ENCODE results near the gene PGP.
"Not testable (repeated sequence)": the region's sequence is repeated elsewhere in the genome, so short reads cannot be mapped to it uniquely, and the experiment has no call there.

PGP gene

DNA sequence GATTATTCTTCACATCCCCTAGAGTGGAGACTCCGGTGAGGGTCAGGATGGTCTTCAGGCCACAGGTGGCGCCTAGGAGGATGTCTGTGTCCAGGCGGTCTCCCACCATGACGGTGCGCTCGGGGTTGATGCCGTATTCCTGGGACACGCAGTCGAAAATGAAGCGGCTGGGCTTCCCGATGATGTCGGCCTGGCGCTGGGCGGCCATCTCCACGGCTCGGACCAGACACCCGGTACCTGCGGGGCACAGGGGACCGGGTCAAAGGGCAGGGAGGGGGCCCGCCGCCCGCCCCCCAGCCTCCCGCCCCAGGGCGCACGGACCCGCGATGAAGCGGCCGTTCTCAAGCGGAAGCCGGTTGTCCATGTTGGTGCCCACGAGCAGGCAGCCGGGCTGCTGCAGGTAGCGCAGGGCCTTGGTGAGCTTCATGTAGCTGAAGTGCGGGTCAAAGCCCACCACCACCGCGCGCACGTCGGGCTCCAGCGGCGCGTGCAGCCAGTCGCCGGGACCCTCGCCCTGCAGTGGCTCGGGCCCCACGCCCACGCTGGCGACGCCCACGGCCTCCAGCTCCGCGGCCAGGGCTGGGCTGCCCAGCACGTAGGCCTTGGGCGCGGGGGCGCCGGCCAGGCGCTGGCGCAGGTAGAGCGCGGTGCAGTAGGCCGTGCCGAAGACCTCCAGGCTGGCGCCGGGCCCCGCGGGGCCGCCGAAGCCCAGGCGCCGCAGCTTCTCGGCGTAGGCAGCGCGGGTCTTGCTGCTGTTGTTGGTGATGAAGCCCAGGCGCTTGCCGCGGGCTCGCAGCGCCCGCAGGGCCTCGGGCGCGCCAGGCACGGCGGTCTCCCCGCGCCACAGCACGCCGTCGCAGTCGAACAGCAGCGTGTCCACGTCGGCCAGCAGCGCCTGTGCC is 572 bp downstream of the PGP start:
- no peak for DNase-seq

DNA sequence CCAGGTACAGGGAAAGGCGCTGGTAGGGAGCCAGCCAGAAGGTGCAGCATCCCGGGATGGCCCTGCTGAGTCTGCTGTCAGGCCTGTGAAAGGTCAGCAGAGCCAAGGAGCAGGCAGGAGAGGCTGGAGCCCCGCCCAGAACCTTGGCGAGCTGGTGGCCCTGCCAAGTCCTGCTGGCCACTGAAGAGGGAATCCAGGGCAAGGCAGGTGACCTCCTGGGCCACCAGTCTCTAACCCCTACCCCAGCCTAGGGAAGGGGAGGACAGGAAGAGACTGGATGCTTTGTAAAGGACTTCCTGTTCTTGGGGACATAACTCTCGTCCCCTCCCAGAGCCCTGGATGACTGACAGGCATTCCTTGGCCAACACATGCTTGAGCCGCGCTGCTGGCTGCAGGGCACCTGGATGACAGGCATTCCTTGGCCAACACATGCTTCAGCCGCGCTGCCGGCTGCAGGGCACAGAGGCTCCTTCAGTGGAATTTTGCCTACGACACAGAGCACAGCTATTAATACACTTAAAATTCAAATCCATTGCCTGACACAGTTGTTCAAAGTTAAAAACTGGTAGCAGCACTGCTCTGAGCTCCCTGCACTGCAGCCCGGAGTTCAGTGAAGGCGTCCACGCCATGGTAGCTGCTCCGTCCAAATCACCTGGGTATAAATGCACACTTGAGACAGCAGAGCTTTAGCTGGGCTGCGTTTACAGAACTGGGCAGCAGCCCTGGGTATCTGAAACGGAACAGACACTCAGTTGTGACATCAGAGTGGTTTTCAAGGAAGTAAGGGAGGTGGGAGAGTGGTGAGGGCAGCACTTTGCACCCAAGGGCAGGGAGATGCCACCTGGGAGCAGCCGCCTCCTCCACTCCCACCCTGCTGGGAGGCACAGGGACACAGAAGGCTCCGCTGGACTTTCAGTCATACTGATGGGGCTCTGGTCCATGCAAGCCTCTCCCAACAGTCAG is 2.0 kb downstream of the PGP start:
- DNase-seq: no peak

DNA sequence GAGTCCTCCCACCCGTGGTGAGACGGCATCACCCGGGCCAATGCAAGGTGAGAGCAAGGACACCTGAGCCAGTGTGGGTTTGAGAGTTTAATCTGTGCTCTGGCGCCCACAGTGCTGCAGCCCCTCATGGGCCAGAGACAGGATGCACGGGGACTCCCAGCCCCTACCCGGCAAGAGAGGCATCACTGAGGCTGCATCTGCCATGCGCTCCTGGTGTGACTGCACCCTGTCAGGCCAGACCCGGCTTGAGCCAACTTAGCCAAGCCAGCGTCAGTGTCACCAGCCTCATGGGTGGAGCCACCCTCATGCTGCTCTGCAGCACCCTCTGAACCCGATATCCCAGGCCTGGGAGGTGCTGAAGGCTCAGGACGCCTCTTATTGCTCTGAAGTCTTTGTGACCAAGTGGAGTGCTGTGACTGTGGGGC is 2.7 kb downstream of the PGP start:
- no peak for DNase-seq

DNA sequence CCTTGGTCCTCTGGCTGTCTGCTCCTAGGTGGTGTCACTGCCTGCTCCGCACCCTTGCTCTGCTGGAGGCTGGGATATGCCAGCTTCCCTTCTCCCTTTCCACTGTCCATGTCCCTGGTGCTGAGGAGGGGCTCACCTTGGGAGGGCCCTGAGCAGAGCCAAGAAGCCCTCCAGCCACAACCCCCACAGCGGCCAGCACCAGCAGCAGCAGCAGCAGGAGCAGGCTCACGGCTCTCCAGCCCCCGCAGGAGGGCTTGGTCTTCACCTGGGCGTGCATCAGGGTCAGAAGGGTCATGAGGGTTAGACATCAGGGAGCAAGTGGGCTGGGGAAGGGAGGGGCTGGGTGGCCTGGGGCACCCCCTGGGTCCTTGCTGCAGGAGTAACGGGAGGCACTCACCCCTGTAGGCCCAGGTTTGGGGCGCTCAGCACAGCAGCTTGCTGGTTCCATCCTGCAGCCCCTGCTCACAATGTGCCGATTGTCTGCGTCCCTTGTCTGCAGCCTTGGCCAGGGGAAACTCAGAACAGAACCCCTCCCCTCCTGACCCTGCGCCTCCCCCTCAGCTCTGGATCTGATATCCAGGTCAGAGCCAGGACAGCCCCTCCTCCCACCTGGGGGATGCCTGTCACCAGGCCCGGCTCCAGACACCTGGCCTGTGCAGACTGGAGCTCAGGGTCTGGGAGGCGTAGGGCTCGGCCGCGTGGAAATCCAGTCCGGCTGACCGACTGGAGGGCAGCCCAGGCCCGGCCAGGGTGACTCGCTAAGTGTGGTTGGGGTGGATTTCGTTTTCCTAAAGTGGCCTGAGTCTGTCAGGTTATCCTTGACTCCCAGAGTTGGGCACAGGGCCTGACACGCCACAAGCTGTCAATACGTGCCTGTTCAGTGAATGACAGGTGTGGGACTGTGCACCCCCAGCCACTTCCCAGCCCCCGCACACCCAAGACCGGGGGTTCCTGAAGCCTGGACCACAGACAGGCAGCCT is 4.0 kb downstream of the PGP start, which contains the start of gene BRICD5:
TSS of gene BRICD5 (minus strand) at position 478 of the 980 bp plus-strand sequence. CDS start at position 448, 30 bp downstream.
- no peak for DNase-seq

DNA sequence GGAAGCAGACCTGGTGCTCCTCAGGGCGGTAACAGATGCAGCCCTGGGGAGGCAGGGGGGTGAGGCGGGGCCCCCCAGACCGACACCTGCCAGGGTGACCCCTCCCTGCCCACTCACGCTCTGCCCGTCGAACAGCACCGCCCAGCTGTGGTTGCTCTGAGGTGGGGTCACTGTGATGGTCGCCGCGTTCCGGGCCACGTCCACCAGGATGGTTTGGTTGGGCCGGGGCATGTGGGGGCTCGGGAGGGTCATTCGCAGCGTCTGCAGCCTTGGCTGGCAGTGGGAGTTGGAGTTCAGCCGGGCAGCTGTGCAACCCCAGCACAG is 4.7 kb downstream of the PGP start:
- DNase-seq: no peak

DNA sequence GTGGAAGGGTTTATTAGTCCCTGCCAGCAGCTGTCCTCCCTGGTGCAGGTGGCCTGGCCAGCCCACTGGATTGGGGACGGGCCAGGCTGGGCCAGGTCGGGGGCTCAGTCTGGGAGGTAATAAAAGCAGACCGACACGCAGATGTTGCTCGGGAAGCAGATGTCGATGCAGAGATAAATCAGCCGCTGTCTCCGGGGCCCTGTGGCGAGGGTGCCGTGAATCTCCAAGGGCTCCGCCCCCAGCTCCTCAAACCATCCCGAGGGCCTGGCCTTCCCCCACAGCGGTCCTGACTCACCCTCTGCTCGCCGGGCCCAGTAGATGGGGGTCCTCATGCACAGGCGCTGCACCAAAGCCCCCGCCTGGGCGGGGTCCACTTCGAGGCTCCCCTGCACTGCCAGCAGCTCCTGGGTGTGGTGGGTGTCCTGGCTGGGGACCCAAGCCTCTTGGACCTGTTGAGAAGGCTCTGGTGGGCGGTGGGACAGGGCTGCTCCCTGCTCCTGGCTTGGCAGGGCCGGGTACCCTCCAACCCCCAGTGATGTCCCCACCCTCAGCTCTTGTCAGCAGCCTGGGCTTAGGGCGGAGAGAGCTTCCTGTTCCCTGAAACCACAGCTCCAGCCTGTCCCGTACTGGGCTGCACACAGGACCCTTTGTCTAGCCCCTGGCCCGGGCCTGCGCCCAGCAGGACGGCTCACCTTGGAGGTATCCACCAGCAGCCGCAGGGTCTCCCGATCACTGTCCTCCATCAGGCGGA is 5.2 kb downstream of the PGP start:
- DNase-seq: no peak

DNA sequence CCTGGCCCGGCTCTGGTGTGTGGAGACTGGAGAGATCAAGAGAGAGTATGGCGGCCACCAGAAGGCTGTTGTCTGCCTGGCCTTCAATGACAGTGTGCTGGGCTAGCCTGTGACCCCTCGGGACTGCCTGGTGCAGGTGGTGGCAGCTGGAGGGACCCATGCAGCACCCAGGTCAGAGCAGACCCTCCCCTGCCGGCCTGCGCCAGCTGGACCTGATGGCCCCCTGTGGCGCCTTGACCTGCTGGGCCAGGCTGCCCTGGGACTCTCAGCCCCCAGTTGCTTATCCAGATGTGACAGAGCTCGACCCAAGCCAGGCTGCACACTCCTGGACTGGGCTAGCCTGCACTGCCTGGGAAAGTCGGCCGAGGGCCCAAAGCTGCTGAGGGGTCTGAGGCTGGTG is 5.9 kb downstream of the PGP start:
- no peak for DNase-seq

DNA sequence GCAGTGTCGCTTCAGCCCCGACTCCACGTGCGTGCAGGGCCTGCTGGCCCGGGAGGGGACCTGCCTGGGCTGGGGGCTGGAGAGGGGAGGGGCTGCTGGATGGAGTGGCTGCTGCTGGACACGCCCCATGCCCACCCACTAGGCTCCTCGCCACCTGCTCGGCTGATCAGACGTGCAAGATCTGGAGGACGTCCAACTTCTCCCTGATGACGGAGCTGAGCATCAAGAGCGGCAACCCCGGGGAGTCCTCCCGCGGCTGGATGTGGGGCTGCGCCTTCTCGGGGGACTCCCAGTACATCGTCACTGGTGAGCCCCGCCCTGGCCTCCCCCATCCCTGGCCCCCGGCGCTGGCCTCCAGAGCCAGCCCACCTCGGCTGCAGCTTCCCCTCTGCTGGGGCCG is 6.3 kb downstream of the PGP start:
- no peak for DNase-seq

DNA sequence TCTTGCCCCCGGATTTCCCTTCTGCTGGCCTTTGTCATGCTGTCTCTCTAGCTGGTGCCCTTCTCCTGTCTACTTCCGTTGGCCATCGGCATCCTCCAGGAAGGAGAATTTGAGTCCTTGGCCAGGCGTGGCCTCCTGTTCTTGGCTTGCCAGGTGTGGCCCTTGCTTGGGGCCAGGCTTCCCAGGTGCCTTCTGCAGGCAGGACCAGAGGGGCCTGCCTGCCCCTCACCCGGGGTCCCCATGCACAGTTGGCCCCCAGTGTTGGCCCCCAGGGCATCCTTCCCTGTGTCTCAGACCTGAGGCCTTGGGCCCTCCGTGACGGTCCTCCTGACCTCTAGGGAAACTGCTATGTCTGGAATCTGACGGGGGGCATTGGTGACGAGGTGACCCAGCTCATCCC is 6.8 kb downstream of the PGP start:
- DNase-seq: no peak

DNA sequence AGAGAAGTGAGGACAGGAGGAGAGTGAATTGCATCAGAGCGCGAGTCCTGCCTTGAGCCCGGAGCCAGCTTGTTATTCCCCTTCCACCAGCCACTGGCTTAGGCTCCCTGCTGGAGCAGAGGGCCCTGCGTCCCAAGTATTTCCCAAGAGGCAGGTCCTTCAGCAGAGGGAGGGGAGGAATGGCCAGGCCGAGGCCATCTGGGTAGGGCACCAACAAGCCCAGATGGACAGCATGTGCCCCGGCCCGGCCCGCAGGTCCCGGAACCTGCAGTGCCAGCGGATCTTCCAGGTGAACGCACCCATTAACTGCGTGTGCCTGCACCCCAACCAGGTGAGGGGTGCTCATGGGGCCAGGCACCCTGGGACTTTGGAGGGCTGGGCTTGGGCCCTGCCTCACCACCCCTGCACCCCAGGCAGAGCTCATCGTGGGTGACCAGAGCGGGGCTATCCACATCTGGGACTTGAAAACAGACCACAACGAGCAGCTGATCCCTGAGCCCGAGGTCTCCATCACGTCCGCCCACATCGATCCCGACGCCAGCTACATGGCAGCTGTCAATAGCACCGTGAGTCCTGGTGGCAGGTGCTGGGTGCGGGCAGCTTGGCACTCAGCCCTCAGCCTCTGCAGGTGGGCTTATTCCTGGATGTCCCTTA is 7.7 kb downstream of the PGP start:
- DNase-seq: no peak

DNA sequence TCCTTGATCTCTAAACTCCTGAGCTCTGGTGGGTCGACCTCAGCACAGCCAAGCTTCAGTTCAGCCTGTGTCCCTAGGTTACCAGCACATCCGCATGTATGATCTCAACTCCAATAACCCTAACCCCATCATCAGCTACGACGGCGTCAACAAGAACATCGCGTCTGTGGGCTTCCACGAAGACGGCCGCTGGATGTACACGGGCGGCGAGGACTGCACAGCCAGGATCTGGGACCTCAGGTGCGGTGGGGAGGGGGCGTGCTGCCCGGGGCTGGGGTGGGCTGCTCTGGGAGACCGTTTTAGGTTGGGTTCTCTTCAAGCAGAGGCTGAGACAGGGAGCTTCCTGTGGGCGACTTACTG is 8.2 kb downstream of the PGP start:
- no peak for DNase-seq

DNA sequence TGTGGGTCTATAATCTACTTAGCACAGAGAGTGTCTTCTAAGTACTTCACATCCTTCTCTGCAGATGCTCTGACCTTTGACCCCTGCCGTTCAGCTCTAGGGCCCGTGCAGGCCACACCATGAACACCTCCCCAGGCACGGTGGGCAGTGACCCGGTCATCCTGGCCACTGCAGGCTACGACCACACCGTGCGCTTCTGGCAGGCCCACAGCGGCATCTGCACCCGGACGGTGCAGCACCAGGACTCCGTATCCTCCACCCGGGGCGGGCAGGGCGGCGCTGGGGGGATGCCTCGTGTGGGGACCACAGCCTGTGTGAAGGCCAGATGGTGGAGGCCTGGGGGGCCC is 8.7 kb downstream of the PGP start:
- no peak for DNase-seq

DNA sequence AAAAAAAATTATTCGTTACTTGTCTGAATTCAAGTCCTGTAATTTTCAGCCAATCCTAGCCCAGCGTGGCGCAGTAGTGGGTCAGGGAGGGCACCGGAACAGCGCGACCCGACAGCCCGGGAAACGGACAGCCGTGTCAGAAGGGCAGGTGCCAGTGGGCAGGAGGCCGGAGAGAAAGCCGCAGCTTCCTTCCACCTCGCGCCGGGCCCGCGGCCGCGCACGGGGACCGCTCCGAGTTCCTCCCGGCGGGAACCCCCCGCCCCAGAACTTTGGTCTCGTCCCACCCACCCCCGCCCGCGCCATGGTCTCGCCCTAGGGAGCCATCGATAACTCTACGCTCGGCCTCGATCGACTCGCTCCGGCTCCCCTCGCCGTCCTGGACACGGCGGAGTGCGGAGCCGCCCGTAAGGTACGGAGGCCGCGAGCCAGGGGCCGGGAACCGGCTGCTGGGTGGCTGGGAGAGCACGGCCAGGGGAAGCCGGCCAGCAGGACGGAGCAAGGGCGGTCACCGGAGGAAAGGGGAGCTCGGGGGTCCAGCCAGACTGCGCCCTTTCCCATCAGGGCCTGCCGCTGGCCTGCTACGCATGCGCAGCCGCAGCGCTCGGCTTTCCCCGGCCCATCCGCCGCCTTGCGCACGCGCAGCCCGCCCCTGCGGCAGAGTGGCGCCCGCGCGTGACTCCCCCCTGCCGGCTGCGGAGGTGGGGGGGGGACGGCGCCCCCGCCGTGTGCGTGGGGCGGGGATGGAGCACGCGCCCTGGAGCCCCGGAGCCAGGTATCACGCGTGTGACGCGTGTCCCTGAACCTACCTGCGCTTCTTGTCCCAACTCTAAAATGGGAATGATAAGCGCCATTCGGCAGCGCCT is 9.3 kb downstream of the PGP start, which contains the start of gene MLST8:
TSS of gene MLST8 (plus strand) at position 351 of the 863 bp plus-strand sequence. CDS start 632 bp downstream, outside the sequence.
- peak; percentile 91 for DNase-seq

DNA sequence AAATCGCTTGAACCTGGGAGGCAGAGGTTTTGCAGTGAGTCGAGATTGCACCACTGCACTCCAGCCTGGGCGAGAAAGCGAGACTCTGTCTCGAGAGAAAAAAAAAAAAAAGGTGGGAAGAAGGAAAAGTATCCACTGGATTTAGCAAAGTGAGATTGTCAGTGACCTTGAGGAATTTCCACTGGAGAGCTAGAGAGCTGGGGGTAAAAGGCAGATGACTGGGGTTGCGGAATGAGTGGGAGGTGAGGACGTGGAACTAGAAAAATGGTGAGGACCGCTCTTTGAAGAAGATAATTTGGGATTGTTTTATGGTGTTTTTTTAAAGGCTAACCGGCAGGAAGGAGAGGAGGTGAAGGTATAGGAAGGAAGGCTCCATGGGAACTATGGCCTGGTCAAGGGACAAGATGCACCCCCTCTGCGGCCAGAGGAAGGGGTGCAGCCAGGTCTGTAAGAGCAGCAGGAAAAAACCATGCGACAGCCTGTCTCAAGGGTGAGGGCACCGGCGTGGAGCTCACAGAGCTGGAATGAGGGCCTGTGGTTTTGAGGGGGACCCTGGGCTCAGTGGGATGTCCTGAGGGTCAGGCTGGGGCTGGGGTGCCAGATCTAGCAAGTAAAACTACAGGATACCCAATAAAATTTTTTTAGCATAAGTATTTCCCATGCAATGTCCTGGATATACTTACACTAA is 10.1 kb downstream of the PGP start:
- DNase-seq: no peak

DNA sequence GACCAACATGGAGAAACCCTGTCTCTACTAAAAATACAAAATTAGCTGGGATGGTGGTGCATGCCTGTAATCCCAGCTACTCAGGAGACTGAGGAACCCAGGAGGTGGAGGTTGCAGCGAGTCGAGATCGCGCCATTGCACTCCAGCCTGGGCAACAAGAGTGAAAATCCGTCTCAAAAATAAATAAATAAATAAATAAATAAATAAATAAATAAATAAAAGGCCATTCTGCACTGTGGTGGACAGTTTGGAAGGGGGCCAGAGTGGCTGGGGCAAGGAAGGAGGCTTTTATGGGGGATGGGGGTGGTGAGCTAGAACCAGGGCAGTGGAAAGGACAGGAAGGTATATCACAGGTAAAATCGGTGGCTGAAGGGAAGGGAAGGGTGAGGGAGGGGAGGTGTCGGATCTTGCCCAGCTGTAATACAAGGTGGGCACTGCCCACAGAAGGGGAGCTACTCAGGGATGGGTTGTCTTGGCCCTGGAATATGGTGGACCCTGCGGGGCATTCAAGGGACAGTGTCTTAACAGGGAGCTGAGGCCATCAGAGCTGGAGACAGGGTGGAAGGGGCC is 11.4 kb downstream of the PGP start:
- not testable (repeated sequence) for DNase-seq

DNA sequence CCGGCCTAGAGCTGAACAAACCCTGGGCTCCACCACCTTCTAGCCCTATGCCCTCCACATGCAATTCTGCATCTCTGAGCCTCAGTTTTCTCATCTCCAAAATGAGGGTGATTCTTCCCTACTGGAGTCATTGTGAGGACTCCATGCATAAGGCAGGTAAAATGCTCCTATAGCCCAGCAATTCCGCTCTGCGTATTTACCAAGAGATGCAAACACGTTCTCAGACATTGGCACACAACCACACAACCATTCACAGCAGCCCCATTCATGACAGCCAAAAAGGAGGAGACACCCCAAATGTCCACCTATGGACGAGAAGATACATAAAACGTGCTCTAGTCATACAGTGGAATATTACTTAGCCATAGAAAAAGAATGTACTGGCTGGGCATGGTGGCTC is 14.3 kb downstream of the PGP start:
- DNase-seq: no peak

DNA sequence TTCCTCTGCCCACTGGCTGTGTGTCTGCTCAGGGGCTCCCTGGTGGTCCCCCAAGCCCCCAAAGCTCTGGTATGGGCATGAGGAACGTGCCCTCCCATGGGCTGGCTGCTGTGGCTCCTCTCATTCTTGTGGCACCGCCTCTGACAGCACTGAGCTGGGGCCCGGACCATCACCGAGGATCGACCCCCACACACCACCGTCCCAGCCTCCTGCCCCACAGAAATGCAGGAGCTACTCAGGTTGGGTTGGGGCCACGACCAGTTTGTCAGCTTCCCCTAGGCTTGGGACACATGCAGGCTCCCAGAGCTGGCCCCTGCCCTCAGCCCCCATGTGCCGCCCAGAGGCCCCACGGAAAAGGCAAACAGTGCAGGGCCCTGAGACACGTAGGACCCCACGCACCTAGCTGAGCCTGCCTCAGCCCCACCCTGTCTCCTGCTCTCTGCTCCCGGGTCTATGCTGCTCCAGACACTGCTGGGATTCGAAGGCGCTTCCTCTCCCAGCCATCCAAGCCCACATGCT is 15.0 kb downstream of the PGP start:
- DNase-seq: no peak

DNA sequence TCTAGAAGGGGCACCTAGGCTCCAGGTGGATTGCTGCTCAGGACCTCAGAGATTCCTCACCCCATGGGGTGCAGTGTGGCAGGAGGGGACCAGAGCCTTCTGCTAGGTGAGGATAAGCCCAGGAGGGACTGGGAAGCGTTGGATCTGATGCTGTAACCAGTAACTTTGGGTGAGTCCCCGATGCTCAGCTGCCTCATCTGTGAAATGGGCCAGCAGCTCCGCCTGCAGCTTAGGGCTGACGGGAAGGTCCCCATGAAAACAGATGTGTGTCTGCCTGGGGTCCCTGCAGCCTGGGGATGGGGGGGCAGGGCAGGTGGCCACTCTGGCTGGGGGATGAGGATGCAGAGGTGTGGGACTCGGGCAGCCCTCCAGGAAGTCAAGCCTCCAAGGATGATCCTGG is 15.5 kb downstream of the PGP start:
- no peak for DNase-seq

DNA sequence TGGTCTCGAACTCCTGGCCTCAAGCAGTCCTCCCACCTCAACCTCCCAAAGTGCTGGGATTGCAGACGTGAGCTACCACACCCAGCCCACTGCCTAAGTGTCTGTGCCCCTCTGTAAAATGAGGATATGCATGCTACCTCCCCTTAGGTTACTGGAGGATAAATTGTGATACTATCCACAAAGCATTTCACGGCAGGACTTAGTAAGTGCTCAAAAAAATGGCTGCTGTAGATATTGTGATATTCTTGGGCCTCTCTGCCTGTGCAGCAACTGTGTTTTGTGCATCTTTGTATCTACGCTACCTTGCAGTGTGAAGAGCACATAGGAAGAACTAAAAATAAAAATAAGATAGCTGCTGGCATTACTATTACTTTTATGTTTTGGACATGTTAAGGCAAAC is 16.4 kb downstream of the PGP start:
- no peak for DNase-seq
